ENCODE measurements around the gene ACOXL.
A peak's percentile ranks its signal among the peaks of the same experiment; 100 is the strongest.

The ACOXL gene

DNA sequence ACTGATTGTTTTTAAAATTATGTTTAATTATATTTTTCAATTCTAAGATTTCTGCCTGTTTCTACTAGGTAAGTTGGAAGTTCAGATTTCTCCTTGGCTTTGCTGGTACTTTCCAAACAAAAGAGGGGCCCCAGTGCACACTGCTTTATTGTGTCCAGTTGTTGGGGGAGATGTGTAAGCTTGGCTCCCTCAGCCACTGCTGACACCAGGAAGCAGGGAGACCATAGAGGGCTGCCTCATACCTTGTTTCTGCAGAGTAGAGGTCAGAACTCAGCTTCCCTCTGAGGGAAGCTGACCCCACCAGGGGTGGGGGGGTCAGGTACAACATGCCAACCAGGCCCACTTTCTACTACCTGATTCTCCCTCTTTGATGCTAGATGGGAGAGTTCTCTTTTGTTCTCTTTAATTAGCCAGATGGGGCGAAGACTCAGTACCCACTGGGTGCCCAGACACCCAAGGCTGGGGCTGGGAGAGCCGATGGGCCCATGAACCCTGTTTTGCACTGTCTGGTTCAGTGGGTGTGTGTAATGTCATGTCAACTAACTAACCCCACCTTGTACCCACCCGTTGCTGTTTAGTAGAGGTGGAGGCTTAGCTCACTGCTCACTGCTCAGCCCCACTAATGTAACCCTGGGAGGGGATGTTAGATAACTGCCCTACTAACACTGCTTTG, 403.0 kb downstream of the ACOXL start:
- H3K36me3 ChIP-seq (ENCODE audit: control insufficient read depth in 2 of 2, insufficient read depth in 1 of 2, low read length in 2 of 2) = peaks cover 17 to 78% of the 10 kb centered on the region in 2 experiments
- no peaks in the 10 kb centered on the region for H3K9me3 ChIP-seq (ENCODE audit: control insufficient read depth, insufficient read depth, low read depth, low read length)
- ChIA-PET POLR2A (interaction anchor here (1.0 kb wide), 1 partner anchor 15 kb away, joined by 3 read pairs; the partner anchor contains the start of gene BCL2L11), CTCF (interaction anchor here (3.1 kb wide), 1 partner anchor 10 kb away, joined by 9 read pairs; no protein-coding TSS in a partner anchor)
- H3K4me1 ChIP-seq (ENCODE audit: control insufficient read depth, insufficient read depth, low read length) = peaks cover 18% of the 10 kb centered on the region
- TF ChIP-seq, protein P1, sequence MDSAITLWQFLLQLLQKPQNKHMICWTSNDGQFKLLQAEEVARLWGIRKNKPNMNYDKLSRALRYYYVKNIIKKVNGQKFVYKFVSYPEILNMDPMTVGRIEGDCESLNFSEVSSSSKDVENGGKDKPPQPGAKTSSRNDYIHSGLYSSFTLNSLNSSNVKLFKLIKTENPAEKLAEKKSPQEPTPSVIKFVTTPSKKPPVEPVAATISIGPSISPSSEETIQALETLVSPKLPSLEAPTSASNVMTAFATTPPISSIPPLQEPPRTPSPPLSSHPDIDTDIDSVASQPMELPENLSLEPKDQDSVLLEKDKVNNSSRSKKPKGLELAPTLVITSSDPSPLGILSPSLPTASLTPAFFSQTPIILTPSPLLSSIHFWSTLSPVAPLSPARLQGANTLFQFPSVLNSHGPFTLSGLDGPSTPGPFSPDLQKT (IDR thresholded peaks at IDR 0.05; ENCODE audit: borderline replicate concordance, low read depth, low read length) = no peak
- no peak for TF ChIP-seq ZNF624 (tag by site-specific recombination; IDR thresholded peaks at IDR 0.05)
- no peak for TF ChIP-seq ZBTB17 (tag by site-specific recombination; IDR thresholded peaks at IDR 0.05)
- TF ChIP-seq ZNF621 (tag by site-specific recombination; IDR thresholded peaks at IDR 0.05) = no peak
- no peak for TF ChIP-seq ZFP41 (tag by site-specific recombination; IDR thresholded peaks at IDR 0.05; ENCODE audit: borderline replicate concordance)
- TF ChIP-seq GFI1B (tag by site-specific recombination; IDR thresholded peaks at IDR 0.05) = no peak
- TF ChIP-seq ZNF776 (tag by site-specific recombination; IDR thresholded peaks at IDR 0.05; ENCODE audit: borderline replicate concordance) = no peak
- TF ChIP-seq ZNF747 (tag by site-specific recombination; IDR thresholded peaks at IDR 0.05) = no peak
- TF ChIP-seq MZF1 (tag by site-specific recombination; IDR thresholded peaks at IDR 0.05; ENCODE audit: borderline replicate concordance) = no peak
- no peak for TF ChIP-seq ZNF132 (tag by site-specific recombination; IDR thresholded peaks at IDR 0.05; ENCODE audit: borderline replicate concordance)
- no peak for TF ChIP-seq ZNF311 (tag by site-specific recombination; IDR thresholded peaks at IDR 0.05; ENCODE audit: borderline replicate concordance)
- TF ChIP-seq OVOL3 (tag by site-specific recombination; IDR thresholded peaks at IDR 0.05) = no peak
- no peak for TF ChIP-seq ZNF155 (tag by site-specific recombination; IDR thresholded peaks at IDR 0.05)
- TF ChIP-seq, protein P2, sequence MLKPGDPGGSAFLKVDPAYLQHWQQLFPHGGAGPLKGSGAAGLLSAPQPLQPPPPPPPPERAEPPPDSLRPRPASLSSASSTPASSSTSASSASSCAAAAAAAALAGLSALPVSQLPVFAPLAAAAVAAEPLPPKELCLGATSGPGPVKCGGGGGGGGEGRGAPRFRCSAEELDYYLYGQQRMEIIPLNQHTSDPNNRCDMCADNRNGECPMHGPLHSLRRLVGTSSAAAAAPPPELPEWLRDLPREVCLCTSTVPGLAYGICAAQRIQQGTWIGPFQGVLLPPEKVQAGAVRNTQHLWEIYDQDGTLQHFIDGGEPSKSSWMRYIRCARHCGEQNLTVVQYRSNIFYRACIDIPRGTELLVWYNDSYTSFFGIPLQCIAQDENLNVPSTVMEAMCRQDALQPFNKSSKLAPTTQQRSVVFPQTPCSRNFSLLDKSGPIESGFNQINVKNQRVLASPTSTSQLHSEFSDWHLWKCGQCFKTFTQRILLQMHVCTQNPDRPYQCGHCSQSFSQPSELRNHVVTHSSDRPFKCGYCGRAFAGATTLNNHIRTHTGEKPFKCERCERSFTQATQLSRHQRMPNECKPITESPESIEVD (tag by site-specific recombination; IDR thresholded peaks at IDR 0.05) = no peak
- TF ChIP-seq ZNF354C (tag by site-specific recombination; IDR thresholded peaks at IDR 0.05; ENCODE audit: borderline replicate concordance, low read depth) = no peak
- TF ChIP-seq ZNF221 (tag by site-specific recombination; IDR thresholded peaks at IDR 0.05; ENCODE audit: borderline replicate concordance) = no peak
- no peak for TF ChIP-seq KLF8 (tag by site-specific recombination; IDR thresholded peaks at IDR 0.05)
- TF ChIP-seq, protein P3, sequence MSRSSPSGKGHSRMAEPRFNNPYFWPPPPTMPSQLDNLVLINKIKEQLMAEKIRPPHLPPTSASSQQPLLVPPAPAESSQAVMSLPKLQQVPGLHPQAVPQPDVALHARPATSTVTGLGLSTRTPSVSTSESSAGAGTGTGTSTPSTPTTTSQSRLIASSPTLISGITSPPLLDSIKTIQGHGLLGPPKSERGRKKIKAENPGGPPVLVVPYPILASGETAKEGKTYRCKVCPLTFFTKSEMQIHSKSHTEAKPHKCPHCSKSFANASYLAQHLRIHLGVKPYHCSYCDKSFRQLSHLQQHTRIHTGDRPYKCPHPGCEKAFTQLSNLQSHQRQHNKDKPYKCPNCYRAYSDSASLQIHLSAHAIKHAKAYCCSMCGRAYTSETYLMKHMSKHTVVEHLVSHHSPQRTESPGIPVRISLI (tag by site-specific recombination; IDR thresholded peaks at IDR 0.05) = no peak
- TF ChIP-seq ZNF623 (tag by site-specific recombination; IDR thresholded peaks at IDR 0.05) = no peak
- no peak overlapping the region for H3K27ac ChIP-seq (ENCODE audit: extremely low read depth, low read depth, low read length)
- no peak overlapping the region for H3K4me3 ChIP-seq (ENCODE audit: low read depth, low read length)

DNA sequence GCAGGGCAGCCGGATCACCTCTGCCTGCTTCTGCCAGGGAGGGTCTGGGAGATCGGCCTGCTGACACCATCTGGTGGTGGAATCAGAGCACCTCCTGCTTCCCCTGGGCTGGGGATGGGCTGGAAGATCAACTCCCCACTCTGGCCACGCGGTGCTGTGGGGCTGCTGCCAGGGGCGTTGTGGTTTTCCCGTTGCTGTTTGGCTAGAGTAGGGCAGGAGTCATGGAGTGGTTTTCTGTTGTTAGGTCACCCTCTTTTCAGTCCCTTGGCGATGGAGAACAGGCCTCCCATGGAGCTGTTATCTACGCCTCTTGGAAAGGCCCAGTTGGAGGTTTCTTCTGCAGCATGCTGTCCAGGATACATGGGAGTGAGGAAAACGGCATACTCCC, 403.5 kb downstream of the ACOXL start:
- Histone ChIP-seq H3K4me3 (ENCODE audit: low read depth, low read length) (no peak overlapping the region), H3K27ac (ENCODE audit: extremely low read depth, low read depth, low read length) (no peak overlapping the region), H3K36me3 (ENCODE audit: control insufficient read depth in 2 of 2, insufficient read depth in 1 of 2, low read length in 2 of 2) (peaks cover 12 to 78% of the 10 kb centered on the region in 2 experiments), H3K9me3 (ENCODE audit: control insufficient read depth, insufficient read depth, low read depth, low read length) (no peaks in the 10 kb centered on the region), H3K4me1 (ENCODE audit: control insufficient read depth, insufficient read depth, low read length) (peaks cover 18% of the 10 kb centered on the region)
- CTCF ChIA-PET = interaction anchor here (0.6 to 3.1 kb wide), 2 partner anchors 11 to 230 kb away, joined by 3 to 9 read pairs; no protein-coding TSS in a partner anchor
- POLR2A ChIA-PET = interaction anchor here (1.0 kb wide), 1 partner anchor 15 kb away, joined by 3 read pairs; the partner anchor contains the start of gene BCL2L11
- TF ChIP-seq ZNF629 (tag by site-specific recombination; IDR thresholded peaks at IDR 0.05) (no peak), ZNF600 (tag by site-specific recombination; IDR thresholded peaks at IDR 0.05) (peak; percentile 86), GLIS1 (tag by site-specific recombination; IDR thresholded peaks at IDR 0.05) (peak; percentile 95), ZNF548 (tag by site-specific recombination; IDR thresholded peaks at IDR 0.05) (no peak), ZEB2 (tag by site-specific recombination; IDR thresholded peaks at IDR 0.05) (no peak), ZIC2 (tag by site-specific recombination; IDR thresholded peaks at IDR 0.05) (peak; percentile 97), ZBTB17 (tag by site-specific recombination; IDR thresholded peaks at IDR 0.05) (peak; percentile 20; the same call in 1 of the 2 replicates), ZNF341 (tag by site-specific recombination; IDR thresholded peaks at IDR 0.05; ENCODE audit: low read depth) (peak; percentile 22; the same call in 1 of the 2 replicates)
- TF ChIP-seq, protein P2 (tag by site-specific recombination; IDR thresholded peaks at IDR 0.05) = no peak
- TF ChIP-seq, protein P3 (tag by site-specific recombination; IDR thresholded peaks at IDR 0.05) = no peak
- TF ChIP-seq, protein P4, sequence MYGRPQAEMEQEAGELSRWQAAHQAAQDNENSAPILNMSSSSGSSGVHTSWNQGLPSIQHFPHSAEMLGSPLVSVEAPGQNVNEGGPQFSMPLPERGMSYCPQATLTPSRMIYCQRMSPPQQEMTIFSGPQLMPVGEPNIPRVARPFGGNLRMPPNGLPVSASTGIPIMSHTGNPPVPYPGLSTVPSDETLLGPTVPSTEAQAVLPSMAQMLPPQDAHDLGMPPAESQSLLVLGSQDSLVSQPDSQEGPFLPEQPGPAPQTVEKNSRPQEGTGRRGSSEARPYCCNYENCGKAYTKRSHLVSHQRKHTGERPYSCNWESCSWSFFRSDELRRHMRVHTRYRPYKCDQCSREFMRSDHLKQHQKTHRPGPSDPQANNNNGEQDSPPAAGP (tag by site-specific recombination; IDR thresholded peaks at IDR 0.05) = 0 out of 2 replicates have a peak, but pooled peaks have one; percentile 14

All from HEK293 (cell line).